DMS114 treated with DMSO at 0.1 percent for 48 hours (cell line): ENCODE results near the gene OR8B4.
"Not testable (repeated sequence)": the region's sequence is repeated elsewhere in the genome, so short reads cannot be mapped to it uniquely, and the experiment has no call there.

Experiments
- DNase-seq: peaks from one replicate; lab custom pipeline; 2025; ENCODE audit not compliant: unreplicated experiment; lab: John Stamatoyannopoulos, UW

OR8B4 gene, protein sequence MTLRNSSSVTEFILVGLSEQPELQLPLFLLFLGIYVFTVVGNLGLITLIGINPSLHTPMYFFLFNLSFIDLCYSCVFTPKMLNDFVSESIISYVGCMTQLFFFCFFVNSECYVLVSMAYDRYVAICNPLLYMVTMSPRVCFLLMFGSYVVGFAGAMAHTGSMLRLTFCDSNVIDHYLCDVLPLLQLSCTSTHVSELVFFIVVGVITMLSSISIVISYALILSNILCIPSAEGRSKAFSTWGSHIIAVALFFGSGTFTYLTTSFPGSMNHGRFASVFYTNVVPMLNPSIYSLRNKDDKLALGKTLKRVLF

DNA sequence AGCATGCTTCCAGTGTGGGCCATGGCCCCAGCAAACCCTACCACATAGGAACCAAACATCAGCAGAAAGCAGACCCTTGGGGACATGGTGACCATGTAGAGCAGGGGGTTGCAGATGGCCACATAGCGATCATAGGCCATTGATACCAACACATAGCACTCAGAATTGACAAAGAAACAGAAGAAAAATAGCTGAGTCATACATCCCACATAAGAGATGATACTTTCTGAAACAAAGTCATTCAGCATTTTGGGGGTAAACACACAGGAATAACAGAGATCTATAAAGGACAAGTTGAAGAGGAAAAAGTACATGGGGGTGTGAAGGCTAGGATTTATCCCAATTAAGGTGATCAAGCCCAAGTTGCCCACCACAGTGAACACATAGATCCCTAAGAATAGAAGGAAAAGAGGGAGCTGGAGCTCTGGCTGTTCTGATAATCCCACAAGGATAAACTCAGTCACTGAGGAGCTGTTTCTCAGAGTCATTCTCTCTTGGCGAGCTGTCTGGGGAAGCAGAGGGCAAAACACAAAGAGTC is at the start of gene OR8B4:
Gene OR8B4, minus strand, starts transcription at position 488 of the 538 bp plus-strand sequence. Its CDS starts 0 bp downstream, at position 488.
- no peak for DNase-seq

DNA sequence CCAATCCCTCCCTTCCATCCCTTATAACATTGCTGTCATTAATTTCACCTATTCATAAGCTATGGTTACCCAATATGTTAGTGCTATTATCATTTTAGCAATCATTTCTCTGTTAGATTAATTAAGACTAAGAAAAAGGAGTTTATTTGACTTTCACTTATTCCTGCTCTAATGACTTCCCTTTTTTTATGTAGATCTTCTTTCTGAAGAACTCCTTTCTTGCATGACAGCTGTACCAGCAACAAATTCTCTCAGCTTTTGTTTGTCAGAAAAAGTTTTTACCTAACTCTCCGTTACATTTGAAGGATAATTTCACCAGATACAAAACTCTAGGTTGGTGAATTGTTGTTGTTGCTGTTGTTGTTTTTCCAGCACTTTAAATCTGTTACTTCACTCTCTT is 49.4 kb upstream of the OR8B4 start:
- no peak for DNase-seq

DNA sequence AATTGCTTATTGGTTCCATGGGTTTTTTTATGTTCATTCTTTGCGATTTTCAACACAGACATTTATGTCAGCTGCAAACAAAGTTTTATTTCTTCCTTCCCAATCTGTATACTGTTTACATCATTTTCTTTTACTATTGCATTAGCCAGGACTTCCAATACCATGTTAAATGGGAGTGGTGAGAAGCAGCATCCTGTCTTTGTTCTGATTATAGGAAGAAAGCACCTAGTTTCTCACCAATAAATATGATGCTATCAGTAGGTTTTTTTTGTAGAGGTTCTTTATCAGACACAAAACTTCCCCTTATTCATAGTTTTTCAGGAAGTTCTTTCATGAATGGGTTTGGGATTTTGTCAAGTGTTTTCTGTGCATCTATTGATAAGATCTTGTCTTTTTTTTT is 48.8 kb upstream of the OR8B4 start:
- no peak for DNase-seq

DNA sequence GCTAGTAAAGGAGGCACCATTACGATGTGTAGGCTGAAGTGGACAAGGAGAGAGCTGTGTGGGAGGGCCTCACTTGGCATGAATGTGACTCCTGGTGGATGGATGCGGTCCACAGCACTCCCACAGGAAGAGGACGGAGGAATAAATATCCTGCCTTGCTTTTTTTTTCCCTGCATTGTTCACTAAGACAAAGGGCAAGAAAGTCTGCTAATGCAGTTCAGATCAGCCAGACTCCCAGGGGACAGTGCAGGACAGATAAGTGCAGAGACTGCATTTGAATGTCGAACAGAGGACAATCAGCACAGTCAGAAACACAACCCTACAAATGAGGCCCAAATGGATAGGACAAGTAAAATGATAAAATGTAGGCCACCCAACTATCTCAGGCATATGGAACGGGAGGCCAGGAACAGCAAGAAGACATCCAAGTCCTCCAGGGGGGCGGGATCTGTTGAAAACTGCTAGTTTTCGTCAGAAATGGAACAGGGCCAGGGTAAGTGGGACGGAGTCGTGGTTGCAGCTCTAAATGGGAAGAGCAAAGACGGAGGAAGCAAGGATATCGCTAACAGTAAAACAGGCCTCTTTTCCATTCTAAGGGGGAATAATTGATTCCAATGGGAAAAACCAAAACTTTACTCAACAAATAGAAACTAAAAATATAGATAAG is 46.0 kb upstream of the OR8B4 start:
- DNase-seq: no peak

DNA sequence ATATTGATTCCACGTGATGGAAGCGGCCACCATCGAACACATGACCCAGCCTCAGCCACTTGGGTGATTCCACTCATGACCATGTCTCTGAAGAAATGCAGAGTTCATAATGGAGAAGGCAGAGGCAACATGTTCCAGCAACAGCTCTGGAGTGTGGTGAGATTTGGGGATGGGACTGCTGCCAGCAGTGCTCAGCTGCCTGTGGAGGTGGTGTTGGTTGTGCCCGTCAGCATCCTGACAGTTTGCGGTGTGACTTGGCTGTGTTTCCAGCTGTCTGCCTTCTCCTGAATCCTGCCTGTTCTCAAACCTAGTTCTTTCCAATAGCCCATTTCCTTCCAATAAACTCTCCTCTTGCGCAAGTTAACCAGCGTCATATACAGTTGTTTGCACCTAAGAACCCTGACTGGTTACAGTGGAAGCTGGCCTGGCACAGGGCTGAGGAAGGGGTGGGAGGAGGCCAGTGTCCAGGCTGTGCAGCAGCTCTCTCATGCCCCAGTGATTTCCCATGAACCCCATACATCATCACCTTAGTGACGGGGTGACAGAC is 42.8 kb upstream of the OR8B4 start:
- DNase-seq: no peak

DNA sequence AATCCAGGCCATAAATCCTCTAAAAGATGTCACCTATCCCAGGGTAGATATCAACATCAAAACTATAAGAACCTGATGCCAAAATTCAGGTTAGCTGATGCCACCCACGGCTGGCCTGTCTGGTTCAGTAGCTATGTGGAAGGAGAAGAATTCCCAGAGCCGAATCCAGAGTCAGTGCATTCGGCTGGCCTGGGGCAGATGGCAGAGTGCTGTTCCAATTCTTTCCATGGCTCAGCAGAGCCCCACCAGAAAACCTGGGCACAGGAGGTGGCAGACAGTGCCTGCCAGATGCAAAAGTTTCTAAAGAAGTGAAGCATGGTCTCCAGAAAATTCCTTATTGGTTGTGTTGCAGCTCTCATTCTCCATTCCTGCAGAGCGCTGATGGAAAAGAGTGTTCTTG is 40.7 kb upstream of the OR8B4 start:
- no peak for DNase-seq

DNA sequence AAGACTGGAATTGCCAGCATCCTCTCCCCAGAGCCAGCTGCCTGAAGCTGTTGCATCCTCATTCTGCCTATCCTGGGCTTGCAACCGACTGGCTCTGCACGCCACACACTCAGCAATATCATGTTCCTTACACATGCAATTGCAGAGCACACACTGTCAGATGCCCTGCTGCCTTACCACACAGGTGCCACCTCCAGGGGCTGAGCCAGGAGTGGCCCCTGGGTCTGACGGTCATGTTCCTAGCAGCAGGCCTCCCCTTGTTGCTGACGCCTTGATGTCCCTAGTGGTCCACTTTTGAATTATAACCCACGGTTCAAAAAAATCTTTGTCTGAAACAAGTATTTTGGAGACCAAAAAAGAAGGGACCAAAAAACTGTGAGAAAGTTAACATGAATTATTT is 39.3 kb upstream of the OR8B4 start:
- no peak for DNase-seq

DNA sequence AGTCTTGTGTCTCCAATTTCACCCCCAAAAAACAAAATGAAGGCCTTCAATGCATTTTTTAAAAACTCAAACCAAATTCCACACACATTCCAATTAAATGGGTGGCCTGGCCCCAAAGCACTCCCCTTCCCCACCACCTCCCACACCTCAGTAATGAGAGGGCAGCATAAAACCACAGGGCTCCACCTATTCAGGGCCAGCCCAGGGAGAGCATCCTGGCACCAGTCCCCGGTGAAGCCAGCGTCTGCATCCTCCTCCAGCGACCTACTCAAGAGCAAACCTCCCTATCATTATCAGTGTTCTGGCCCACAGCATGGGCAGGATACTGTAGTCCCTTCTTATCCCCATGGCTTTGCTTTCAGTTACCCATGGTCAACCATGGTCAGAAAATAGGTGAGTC is 38.7 kb upstream of the OR8B4 start:
- no peak for DNase-seq

DNA sequence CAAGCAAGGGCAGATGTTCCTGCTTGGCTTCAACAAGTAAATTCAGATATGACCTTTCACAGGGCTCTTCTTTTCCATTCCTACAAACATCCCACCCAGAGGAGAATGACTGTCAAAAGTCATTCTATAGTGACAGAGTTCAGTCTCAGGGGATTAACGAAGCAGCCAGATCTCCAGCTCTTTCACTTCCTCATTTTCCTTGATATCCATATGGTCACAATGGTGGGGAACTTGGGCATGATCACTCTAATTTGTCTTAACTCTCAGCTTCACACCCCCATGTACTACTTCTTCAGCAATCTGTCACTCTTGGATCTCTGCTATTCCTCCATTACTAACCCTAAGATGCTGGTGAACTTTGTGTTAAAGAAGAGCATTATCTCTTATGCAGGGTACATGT is 35.8 kb upstream of the OR8B4 start:
- DNase-seq: no peak

DNA sequence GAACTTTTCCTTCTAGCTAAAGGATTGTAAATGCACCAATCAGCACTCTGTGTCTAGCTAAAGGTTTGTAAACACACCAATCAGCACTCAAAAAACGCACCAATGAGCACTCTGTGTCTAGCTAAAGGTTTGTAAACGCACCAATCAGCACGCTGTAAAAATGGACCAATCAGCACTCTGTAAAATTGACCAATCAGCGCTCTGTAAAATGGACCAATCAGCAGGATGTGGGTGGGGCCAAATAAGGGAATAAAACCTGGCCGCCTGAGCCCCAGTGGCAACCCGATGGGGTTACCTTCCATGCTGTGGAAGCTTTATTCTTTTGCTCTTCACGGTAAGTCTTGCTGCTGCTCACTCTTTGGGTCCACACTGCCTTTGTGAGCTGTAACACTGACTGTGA is 34.7 kb upstream of the OR8B4 start:
- not testable (repeated sequence) for DNase-seq

DNA sequence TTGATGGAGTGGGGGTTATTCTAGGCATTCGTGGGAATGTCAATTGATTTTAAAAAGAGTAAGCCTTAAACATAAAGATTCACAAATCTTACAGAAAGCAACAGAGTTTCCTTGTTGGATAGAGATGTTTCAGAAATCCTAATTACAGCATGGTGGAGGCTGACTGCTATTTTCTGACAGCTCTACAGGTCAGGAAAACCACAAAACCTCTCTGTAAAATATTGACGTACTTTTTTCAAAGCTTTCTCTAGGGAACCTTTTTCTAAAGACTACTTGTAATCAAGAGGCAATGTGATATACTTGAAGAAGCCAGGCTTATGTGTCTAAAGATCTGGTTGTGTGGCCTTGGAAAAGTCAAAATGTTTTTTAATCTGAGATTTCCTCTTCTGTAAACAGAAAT is 29.9 kb upstream of the OR8B4 start:
- DNase-seq: no peak

DNA sequence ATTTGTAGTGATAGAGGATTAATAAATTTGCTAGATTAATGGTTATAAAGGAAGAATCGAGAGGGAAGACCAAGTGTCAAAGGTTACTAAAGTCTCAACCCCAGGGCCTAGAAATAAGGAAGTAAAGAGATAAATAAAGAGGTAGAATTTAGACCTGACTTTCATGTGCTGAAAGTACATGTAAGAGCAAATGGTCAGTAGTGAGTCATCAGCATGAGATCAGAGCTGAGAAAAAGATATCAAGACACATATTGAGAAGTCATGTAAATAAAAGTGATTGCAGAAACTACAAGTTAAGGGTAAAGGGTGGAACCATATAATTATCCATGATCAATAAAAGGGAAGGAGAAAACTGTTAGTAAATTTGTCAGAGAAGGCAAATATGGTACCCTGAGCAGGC is 22.2 kb upstream of the OR8B4 start:
- DNase-seq: no peak

DNA sequence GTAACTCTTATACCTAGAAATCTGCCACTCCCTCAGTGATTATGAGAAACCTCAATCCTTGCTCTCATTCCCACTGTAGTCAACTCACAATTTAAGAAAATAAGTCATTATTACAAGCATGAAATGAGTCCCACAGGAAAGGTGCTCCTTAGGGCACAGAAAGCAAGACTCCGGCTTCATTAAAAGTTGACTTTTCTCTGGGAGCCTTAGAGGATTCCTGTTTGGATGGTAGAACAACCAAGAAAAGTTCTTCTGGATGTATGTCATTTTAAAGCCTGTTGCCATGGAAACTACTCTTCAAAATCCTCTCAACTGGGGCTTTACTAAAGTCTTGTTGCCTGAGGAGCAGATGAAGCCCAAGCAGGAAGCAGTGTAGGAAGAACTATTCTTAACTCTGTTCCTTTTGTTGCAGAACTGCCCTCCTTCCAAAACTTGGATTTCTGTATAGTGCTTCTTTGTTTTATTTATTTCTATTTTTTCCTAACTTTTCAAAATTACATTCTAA is 21.0 kb upstream of the OR8B4 start, which contains the start of gene OR8B8:
Gene OR8B8, minus strand, starts transcription at position 51 of the 505 bp plus-strand sequence. CDS start 4,611 bp downstream, outside the sequence.
- no peak for DNase-seq

DNA sequence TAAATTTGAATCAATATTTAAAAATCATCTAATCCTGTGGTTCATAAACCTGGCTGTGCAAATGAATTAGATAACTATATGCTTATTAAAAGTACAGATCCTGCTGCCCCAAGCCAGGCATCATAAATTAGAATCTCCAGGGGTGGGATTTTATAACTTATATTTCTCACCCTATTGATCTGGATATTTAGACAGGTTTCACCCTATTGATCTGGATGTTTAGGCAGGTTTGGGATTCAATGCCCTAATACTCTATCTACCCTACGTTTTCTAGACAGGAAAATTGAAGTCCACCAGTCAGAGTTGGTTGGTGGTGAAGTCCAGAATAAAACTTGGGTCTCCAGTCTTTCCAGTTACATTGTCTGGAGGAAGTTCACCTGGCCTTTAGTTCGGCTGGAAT is 18.2 kb upstream of the OR8B4 start:
- DNase-seq: no peak

DNA sequence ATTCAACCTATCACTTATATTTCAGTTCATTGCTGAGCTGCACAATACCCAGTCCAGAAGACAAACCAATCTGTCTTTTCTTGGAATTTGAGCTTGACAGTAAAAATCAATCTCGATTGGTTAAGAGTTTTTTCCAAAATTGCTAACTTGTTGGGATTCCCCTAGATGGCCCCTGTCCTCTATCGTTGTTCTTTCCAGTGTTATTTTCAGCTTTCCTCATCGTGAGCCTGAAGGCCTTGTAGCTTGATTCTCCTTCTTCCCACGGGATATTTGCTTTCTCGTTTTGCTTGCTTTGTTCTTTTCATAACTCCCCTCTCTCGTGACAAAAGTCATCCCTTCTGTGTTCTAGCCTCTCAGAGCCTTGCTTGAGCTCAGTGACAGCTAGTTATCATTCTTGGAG is 17.8 kb upstream of the OR8B4 start:
- no peak for DNase-seq

DNA sequence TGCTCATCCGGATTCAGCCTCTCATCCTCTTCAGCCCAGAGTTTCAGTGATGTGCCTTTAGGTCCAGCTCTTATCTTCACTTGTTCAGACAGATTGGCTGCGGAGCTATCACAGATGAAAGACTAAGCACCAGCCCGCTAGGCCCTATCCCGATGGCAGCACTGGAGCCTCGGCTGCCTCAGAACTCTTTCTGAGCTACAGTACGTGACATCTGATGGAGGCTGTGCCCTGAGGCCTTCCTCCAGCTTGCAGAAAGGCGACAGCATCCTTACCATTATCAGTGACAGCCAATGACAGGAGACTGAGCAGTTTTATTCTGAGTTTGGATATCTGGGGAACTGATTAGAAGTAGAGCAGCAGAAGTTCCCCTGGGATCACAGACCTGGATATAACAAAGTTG is 16.8 kb upstream of the OR8B4 start:
- no peak for DNase-seq

DNA sequence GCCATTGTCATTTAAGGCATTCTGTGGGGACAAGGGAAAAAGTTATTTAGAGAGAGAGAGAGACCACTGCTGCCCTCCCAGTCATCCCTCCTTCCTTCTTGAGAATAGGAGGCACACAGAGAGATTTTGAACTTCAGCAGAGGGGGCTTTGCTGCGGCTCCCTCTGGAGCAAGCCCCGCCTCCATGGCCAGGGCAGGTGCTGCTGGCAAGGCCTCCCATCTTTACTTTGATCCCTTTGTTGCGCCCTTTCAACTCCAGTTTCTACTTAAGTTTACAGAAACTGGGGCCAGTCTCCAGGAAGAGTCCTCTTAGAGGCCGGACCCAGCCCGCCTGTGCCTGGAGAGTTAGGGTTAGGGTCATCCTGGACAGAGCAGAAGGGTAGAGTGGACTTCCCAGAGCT is 16.4 kb upstream of the OR8B4 start:
- DNase-seq: no peak

DNA sequence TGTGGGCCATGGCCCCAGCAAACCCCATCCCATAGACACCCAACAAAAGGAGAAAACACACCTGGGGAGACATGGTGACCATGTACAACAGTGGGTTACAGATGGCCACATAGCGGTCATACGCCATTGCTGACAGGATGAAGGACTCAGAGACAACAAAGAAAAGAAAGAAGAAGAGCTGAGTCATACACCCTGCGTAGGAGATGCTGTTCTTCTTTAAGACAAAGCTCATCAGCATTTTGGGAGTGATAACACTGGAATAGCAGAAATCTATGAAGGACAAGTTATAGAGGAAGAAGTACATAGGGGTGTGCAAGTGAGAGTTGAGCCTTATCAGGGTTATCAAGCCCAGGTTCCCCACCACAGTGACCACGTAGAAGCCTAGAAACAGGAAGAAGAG is 15.9 kb upstream of the OR8B4 start:
- no peak for DNase-seq

DNA sequence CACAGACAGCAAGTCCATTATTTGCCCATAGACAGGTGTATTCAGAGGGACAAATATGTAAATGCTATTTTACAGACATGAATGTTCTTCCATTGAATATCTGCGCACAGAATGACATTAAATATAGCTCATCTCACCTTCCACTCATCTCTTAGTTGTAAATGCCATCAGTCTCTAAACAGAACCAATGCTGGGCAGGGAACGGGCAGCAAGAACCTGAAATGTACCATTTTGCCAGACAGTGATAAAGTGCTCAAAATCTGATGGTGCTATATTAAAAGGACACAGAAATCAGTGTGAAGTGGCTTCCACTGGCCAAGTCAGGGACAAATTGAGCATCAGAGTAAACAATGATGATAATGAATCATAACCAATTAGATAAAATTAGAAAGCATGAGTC is 10.0 kb upstream of the OR8B4 start:
- DNase-seq: no peak

DNA sequence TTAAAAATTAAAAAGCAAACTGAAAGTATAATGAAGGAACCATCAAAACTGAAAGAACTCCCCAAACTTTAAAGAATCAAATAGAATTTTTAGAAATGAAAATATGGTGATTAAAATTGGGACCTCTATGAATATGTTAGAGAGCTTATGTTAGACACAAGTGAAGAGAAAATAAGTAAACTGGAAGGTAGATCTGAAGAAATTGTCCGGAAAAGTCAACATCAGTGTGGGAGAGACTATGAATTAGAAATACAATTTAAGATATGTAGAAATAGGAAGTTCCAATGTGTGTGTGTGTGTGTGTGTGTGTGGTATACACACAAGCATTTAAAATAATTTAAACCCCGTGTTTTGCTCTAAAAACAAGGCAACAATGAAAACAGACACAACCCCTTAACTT is 4.9 kb upstream of the OR8B4 start:
- DNase-seq: no peak

DNA sequence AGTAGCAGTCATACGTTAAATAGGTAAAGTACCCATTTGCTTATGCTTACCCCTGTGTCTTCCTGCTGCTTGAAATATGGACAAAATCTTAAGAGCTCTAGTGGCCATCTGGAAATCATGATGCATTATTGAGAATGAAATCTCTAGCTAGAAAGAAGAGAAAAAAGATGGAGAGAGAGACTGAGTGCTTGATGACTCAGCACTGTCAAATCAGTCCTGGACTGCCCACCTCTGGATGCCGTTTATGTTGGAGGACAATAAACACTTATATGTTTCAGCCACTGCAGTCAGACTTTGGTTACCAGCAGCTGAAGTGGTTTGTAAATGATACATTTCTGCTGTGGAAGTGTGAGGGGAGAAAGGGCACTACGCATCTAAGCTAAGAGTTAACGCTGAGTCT is 3.6 kb downstream of the OR8B4 start:
- DNase-seq: no peak

DNA sequence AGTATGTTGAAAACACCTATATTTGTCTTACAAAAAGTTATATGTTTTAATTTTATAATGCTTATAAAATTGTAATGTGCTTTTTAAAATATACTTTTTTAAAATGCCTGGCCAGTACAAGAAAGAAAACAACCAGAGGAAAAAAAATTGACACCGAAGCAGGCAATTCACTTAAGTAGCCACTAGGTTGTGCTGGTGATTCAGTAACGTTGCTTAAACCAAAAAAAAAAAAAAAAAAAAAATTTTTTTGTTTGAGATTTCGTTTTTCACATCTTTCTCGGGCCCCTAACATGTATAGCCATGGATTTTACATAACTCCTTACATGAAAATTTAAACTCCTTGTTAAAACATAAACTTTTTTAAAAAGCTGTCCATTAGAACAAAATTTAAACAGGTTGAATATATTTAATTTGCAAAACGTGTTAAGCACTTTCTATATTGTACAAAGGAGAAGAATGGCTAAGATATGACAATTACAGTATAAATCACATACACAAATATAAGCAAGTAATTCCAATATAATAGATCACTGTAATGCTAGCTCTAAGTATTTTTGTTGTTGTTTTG is 9.2 kb downstream of the OR8B4 start:
- DNase-seq: peak; percentile 38
